IMR-90 (cell line): ENCODE results near the gene SRD5A1. TPM values are rescaled to one million over a fixed set of nuclear protein-coding genes. Genes with fewer than 3 reads are reported as not detected.

Experiments
- ATAC-seq: fragments of 200-7000 bp; cut with Tn5 transposase; 2 replicates; pipeline ENCODE4 v1.9.1; 2020; ENCODE audit warnings: low read depth, mild to moderate bottlenecking, moderate library complexity
- BruUV-seq: library from RNA; stranded (reverse); fragments of 400-500 nt; replicated peaks from 2 replicates; lab custom pipeline; 2021; lab: Mats Ljungman, UMichigan
- CTCF ChIA-PET: fragments of 300-600 bp; formaldehyde crosslinking; extraction: SDS; loops from one replicate; lab custom pipeline; 2021; ENCODE audit warnings: antibody characterized with exemption; lab: Yijun Ruan, JAX
- POLR2A ChIA-PET: fragments of 300-600 bp; sonication (Branson Sonifier 250); formaldehyde crosslinking; loops from one replicate; lab custom pipeline; 2022; ENCODE audit warnings: antibody characterized with exemption; ENCODE audit not compliant: unreplicated experiment; lab: Charles Lee
- DNase-seq: peaks from one replicate; pipeline ENCODE4 v3.0.0; 2013
- H2AFZ ChIP-seq: replicated peaks from 2 replicates; pipeline ENCODE3; 2013; ENCODE audit warnings: low read length, mild to moderate bottlenecking; ENCODE audit not compliant: poor library complexity
- H2AK5ac ChIP-seq: 2 replicates; pipeline ENCODE4 v1.6.1; 2013; ENCODE audit warnings: low read depth, low read length, inconsistent platforms
- H2AK9ac ChIP-seq: replicated peaks from 2 replicates; pipeline ENCODE3; 2013; ENCODE audit warnings: mild to moderate bottlenecking, low read depth, low read length, moderate library complexity; ENCODE audit not compliant: poor library complexity
- H2BK120ac ChIP-seq: 2 replicates; pipeline ENCODE4 v1.6.1; 2013; ENCODE audit warnings: low read depth, low read length, inconsistent platforms
- H2BK15ac ChIP-seq: 3 replicates; pipeline ENCODE4 v1.6.1; 2013; ENCODE audit warnings: low read depth, low read length, inconsistent platforms
- H2BK20ac ChIP-seq: 2 replicates; pipeline ENCODE4 v1.6.1; 2013; ENCODE audit warnings: low read depth, mild to moderate bottlenecking, inconsistent platforms, low read length, moderate library complexity
- H2BK5ac ChIP-seq: 2 replicates; pipeline ENCODE4 v1.6.1; 2013; ENCODE audit warnings: mild to moderate bottlenecking, low read depth, low read length, inconsistent platforms; ENCODE audit not compliant: poor library complexity, severe bottlenecking
- H3K14ac ChIP-seq: replicated peaks from 2 replicates; pipeline ENCODE4 v1.6.1; 2013; ENCODE audit warnings: low read depth, low read length, inconsistent platforms
- H3K18ac ChIP-seq: 2 replicates; pipeline ENCODE4 v1.6.1; 2013; ENCODE audit warnings: low read depth, low read length, control low read depth
- H3K23ac ChIP-seq: 2 replicates; pipeline ENCODE4 v1.6.1; 2013; ENCODE audit warnings: low read depth, low read length, inconsistent platforms
- H3K27ac ChIP-seq: 2 replicates; pipeline ENCODE4 v1.5.1; 2013; ENCODE audit warnings: mild to moderate bottlenecking, control low read depth, low read length; ENCODE audit not compliant: insufficient read depth
- H3K27me3 ChIP-seq: 2 replicates; pipeline ENCODE4 v1.6.1; 2013; ENCODE audit warnings: low read length; ENCODE audit not compliant: control insufficient read depth, insufficient read depth
- H3K36me3 ChIP-seq: 2 replicates; pipeline ENCODE4 v1.6.1; 2013; ENCODE audit warnings: low read length, mixed read lengths; ENCODE audit not compliant: control insufficient read depth, insufficient read depth
- H3K4ac ChIP-seq: 2 replicates; pipeline ENCODE4 v1.6.1; 2013; ENCODE audit warnings: low read depth, low read length, inconsistent platforms
- H3K4me1 ChIP-seq: 2 replicates; pipeline ENCODE4 v1.6.1; 2013; ENCODE audit warnings: low read length, mixed read lengths; ENCODE audit not compliant: control insufficient read depth, insufficient read depth
- H3K4me2 ChIP-seq: 2 replicates; pipeline ENCODE4 v1.6.1; 2013; ENCODE audit warnings: low read depth, mild to moderate bottlenecking, control low read depth, low read length, moderate library complexity
- H3K4me3 ChIP-seq: 2 replicates; pipeline ENCODE4 v1.5.1; 2013; ENCODE audit warnings: low read depth, mild to moderate bottlenecking, control low read depth, low read length, moderate library complexity; ENCODE audit not compliant: insufficient read depth
- H3K56ac ChIP-seq: 2 replicates; pipeline ENCODE4 v1.6.1; 2013; ENCODE audit warnings: low read length, inconsistent platforms; ENCODE audit not compliant: insufficient read depth; ENCODE audit errors: extremely low read depth
- H3K79me1 ChIP-seq, 2 experiments: 2 replicates each; pipeline ENCODE4 v1.6.1; 2013; ENCODE audit warnings: low read length in 2 of 2, inconsistent platforms in 1 of 2, low read depth in 1 of 2
- H3K9ac ChIP-seq: 2 replicates; pipeline ENCODE4 v1.6.1; 2013; ENCODE audit warnings: low read depth, low read length, control low read depth
- H3K9me1 ChIP-seq: 2 replicates; pipeline ENCODE4 v1.6.1; 2013; ENCODE audit warnings: low read length, inconsistent platforms; ENCODE audit not compliant: insufficient read depth
- H3K9me3 ChIP-seq: 2 replicates; pipeline ENCODE4 v1.6.1; 2013; ENCODE audit warnings: low read length; ENCODE audit not compliant: control insufficient read depth, insufficient read depth
- H4K20me1 ChIP-seq: 2 replicates; pipeline ENCODE4 v1.6.1; 2013; ENCODE audit warnings: low read length, inconsistent platforms; ENCODE audit not compliant: insufficient read depth
- H4K5ac ChIP-seq: 2 replicates; pipeline ENCODE4 v1.6.1; 2013; ENCODE audit warnings: mild to moderate bottlenecking, low read depth, low read length, control low read depth
- H4K8ac ChIP-seq, 2 experiments: 2 replicates each; pipeline ENCODE4 v1.6.1; 2013; ENCODE audit warnings: low read depth in 2 of 2, low read length in 2 of 2, control low read depth in 1 of 2, inconsistent platforms in 1 of 2
- H4K91ac ChIP-seq: 2 replicates; pipeline ENCODE4 v1.6.1; 2013; ENCODE audit warnings: low read depth, low read length, inconsistent platforms; ENCODE audit not compliant: insufficient read depth
- BHLHE40 ChIP-seq: fragments of 150-350 bp; IDR thresholded peaks from 2 replicates; pipeline ENCODE4 v1.6.1; 2016; ENCODE audit warnings: mild to moderate bottlenecking, low read depth, low read length
- CEBPB ChIP-seq: IDR thresholded peaks from 2 replicates; pipeline ENCODE4 v1.6.1; 2012; ENCODE audit warnings: low read depth, low read length, improper control_type of control experiment
- CTCF ChIP-seq: conservative IDR thresholded peaks from 2 replicates; pipeline ENCODE4 v1.5.1; 2012; ENCODE audit warnings: mild to moderate bottlenecking, low read depth, low read length, improper control_type of control experiment
- FOS ChIP-seq: fragments of 150-350 bp; IDR thresholded peaks from 2 replicates; pipeline ENCODE4 v1.6.1; 2016; ENCODE audit warnings: low read depth, low read length
- MAFK ChIP-seq: IDR thresholded peaks from 2 replicates; pipeline ENCODE4 v1.6.1; 2012; ENCODE audit warnings: low read depth, low read length, improper control_type of control experiment
- MAZ ChIP-seq: IDR thresholded peaks from 2 replicates; pipeline ENCODE4 v1.6.1; 2012; ENCODE audit warnings: low read depth, mild to moderate bottlenecking, low read length, improper control_type of control experiment, moderate library complexity, borderline replicate concordance
- MXI1 ChIP-seq: IDR thresholded peaks from 2 replicates; pipeline ENCODE4 v1.6.1; 2012; ENCODE audit warnings: low read depth, mild to moderate bottlenecking, low read length, moderate library complexity, borderline replicate concordance
- POLR2A ChIP-seq: IDR thresholded peaks from 2 replicates; pipeline ENCODE4 v1.6.1; 2012; ENCODE audit warnings: mild to moderate bottlenecking, low read depth, low read length
- RAD21 ChIP-seq: IDR thresholded peaks from 2 replicates; pipeline ENCODE4 v1.6.1; 2012; ENCODE audit warnings: low read length, improper control_type of control experiment
- RCOR1 ChIP-seq: IDR thresholded peaks from 2 replicates; pipeline ENCODE4 v1.6.1; 2012; ENCODE audit warnings: mild to moderate bottlenecking, low read length, improper control_type of control experiment; ENCODE audit not compliant: insufficient replicate concordance
- RFX5 ChIP-seq: IDR thresholded peaks from 2 replicates; pipeline ENCODE4 v1.8.0; 2012; ENCODE audit warnings: low read depth, mild to moderate bottlenecking, low read length, moderate library complexity
- SMC3 ChIP-seq: fragments of 150-350 bp; IDR thresholded peaks from 2 replicates; pipeline ENCODE4 v1.6.1; 2016; ENCODE audit warnings: low read depth, mild to moderate bottlenecking, antibody characterized with exemption, low read length, moderate library complexity
- WGBS, 2 experiments: methylation state at CpG; one replicate each; pipeline versions ENCODE4 v1.1.5 to v1.1.7; 2013; ENCODE audit warnings: missing lambda C conversion rate in 2 of 2; ENCODE audit not compliant: insufficient read length in 1 of 2; ENCODE audit errors: extremely low coverage in 2 of 2; 5-methylcytosine and 5-hydroxymethylcytosine counted together
- dilution Hi-C: fragments of 300-500 bp; cut with HindIII; formaldehyde crosslinking; loops from one replicate; pipeline ENCODE4 v1.14.3; 2018; ENCODE audit warnings: low sequenced_read_pairs; ENCODE audit not compliant: unreplicated experiment
- in situ Hi-C: fragments of 300-500 bp; cut with MboI; formaldehyde crosslinking; loops from 3 replicates; pipeline ENCODE4 v1.14.3; 2019; ENCODE audit warnings: low sequenced_read_pairs, inconsistent platforms, mixed read lengths
- intact Hi-C: fragments of 100-400 bp; cut with micrococcal nuclease; formaldehyde crosslinking; loops from 2 replicates; pipeline ENCODE4 v1.10.0; 2022
- polyA plus RNA-seq, 3 experiments: library from polyadenylated mRNA; depleted of rRNA; stranded (reverse); fragments of >200 nt; gene quantifications; 2 replicates each; pipeline ENCODE4 v1.2.3, GENCODE V29; 2012; ENCODE audit warnings: low replicate concordance in 1 of 3
- total RNA-seq: library from RNA; depleted of rRNA; stranded (reverse); fragments of >200 nt; gene quantifications from 2 replicates; pipeline ENCODE4 v1.2.3, GENCODE V29; 2012
- TF ChIP-seq, protein P1 (sequence below): fragments of 150-350 bp; IDR thresholded peaks from 2 replicates; pipeline ENCODE4 v1.6.1; 2017; ENCODE audit warnings: mild to moderate bottlenecking, antibody characterized with exemption, low read length, low read depth
- TF ChIP-seq, protein P2 (sequence below): fragments of 150-350 bp; IDR thresholded peaks from 2 replicates; pipeline ENCODE4 v1.6.1; 2016; ENCODE audit warnings: low read depth, mild to moderate bottlenecking, low read length, moderate library complexity, borderline replicate concordance

The SRD5A1 gene
- total and polyA plus RNA-seq, 2 of the 4 experiments (the other 2 are of a cell fraction), result 6.3 to 18.2 TPM

- Histone ChIP-seq H3K23ac (no peak overlapping the region), H3K27ac (no peak overlapping the region), H2BK20ac (no peak overlapping the region), H4K91ac (no peak overlapping the region), H2BK5ac (no peak overlapping the region), H2BK15ac (no peak overlapping the region), H3K4ac (no peak overlapping the region), H3K9me1 (peaks cover 3% of the 10 kb centered on the region; the same call in 1 of the 2 replicates), H3K4me3 (no peak overlapping the region), H2AK5ac (no peak overlapping the region), H2AFZ (no peak overlapping the region), H3K9me3 (no peaks in the 10 kb centered on the region), H3K56ac (no peak overlapping the region), H4K8ac (no peak overlapping the region), H3K79me1 (no peaks in the 10 kb centered on the region; a peak in 1 of 4 replicates), H3K18ac (no peak overlapping the region), H3K36me3 (no peaks in the 10 kb centered on the region), H4K5ac (no peak overlapping the region), H3K4me2 (no peak overlapping the region), H4K20me1 (no peaks in the 10 kb centered on the region), H2AK9ac (no peak overlapping the region), H3K14ac (no peak overlapping the region), H3K4me1 (peaks cover 3% of the 10 kb centered on the region), H3K9ac (no peak overlapping the region), H2BK120ac (no peak overlapping the region), H3K27me3 (peaks cover 8% of the 10 kb centered on the region; the same call in 1 of the 2 replicates)
- no peak for DNase-seq
- in situ Hi-C loops, result no loop called here
- TF ChIP-seq POLR2A (no peak), RCOR1 (no peak), MAFK (no peak), MAZ (no peak), CTCF (no peak), SMC3 (no peak), BHLHE40 (no peak), CEBPB (no peak), RAD21 (no peak), RFX5 (no peak), FOS (no peak), MXI1 (no peak)
- TF ChIP-seq, protein P1, sequence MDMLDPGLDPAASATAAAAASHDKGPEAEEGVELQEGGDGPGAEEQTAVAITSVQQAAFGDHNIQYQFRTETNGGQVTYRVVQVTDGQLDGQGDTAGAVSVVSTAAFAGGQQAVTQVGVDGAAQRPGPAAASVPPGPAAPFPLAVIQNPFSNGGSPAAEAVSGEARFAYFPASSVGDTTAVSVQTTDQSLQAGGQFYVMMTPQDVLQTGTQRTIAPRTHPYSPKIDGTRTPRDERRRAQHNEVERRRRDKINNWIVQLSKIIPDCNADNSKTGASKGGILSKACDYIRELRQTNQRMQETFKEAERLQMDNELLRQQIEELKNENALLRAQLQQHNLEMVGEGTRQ, result no peak
- TF ChIP-seq, protein P2, sequence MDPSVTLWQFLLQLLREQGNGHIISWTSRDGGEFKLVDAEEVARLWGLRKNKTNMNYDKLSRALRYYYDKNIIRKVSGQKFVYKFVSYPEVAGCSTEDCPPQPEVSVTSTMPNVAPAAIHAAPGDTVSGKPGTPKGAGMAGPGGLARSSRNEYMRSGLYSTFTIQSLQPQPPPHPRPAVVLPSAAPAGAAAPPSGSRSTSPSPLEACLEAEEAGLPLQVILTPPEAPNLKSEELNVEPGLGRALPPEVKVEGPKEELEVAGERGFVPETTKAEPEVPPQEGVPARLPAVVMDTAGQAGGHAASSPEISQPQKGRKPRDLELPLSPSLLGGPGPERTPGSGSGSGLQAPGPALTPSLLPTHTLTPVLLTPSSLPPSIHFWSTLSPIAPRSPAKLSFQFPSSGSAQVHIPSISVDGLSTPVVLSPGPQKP, result no peak
- ChIA-PET POLR2A (no interaction called here), CTCF (interaction anchor here (1.0 kb wide), 1 partner anchor 13 kb away, joined by 3 read pairs; no protein-coding TSS in a partner anchor)
- ATAC-seq, result no peak
- WGBS, 2 experiments, result no CpG with 5 or more reads among the region's 1 CpG
- intact Hi-C loops, result no loop called here
- BruUV-seq, result no TSS peak
- dilution Hi-C loops, result no loop called here
Observed at GRCh38 chr5:6698696-6699095, 65.5 kb downstream of the SRD5A1 start.
